Iris pigment epithelial cell (primary cell): ENCODE data around the gene KLK12.

Experiments used
- DNase-seq: peaks from one replicate; pipeline ENCODE4 v3.0.0-alpha.2; 2011; ENCODE audit warnings: low read depth

The KLK12 gene

GRCh38 chr19:51034704-51035103, at the start of gene KLK12:
KLK12 (minus strand) TSS chr19:51035002; CDS start chr19:51034621, 381 bp downstream.
- DNase-seq: no peak

GRCh38 chr19:51084505-51084904, 49.7 kb upstream of the KLK12 start:
- DNase-seq: no peak

- no peak for DNase-seq
Measured at GRCh38 chr19:51083783-51084182, 49.0 kb upstream of the KLK12 start.

- DNase-seq: no peak
Measured at GRCh38 chr19:51083181-51083580, 48.4 kb upstream of the KLK12 start.

GRCh38 chr19:51082611-51083010, 47.8 kb upstream of the KLK12 start, which contains the start of gene KLK14:
KLK14 (minus strand) TSS chr19:51082887; CDS start chr19:51082614, 273 bp downstream.
- no peak for DNase-seq

- no peak for DNase-seq
Measured at GRCh38 chr19:51081476-51081875, 46.7 kb upstream of the KLK12 start.

GRCh38 chr19:51079481-51080110, 44.8 kb upstream of the KLK12 start:
- no peak for DNase-seq

- DNase-seq: no peak
Measured at GRCh38 chr19:51078731-51079130, 43.9 kb upstream of the KLK12 start.

- DNase-seq: no peak
Measured at GRCh38 chr19:51078104-51078503, 43.3 kb upstream of the KLK12 start.

- DNase-seq: no peak
Measured at GRCh38 chr19:51076631-51077213, 41.9 kb upstream of the KLK12 start.

- DNase-seq: no peak
Measured at GRCh38 chr19:51075998-51076397, 41.2 kb upstream of the KLK12 start.

- no peak for DNase-seq
Measured at GRCh38 chr19:51071095-51071405, 36.2 kb upstream of the KLK12 start.

GRCh38 chr19:51070334-51071094, 35.7 kb upstream of the KLK12 start:
- DNase-seq: no peak

- DNase-seq: no peak
Measured at GRCh38 chr19:51066393-51067186, 31.8 kb upstream of the KLK12 start.

GRCh38 chr19:51065221-51065960, 30.6 kb upstream of the KLK12 start:
- no peak for DNase-seq

- DNase-seq: no peak
Measured at GRCh38 chr19:51064534-51065220, 29.9 kb upstream of the KLK12 start, which contains the start of gene KLK13. KLK13 (minus strand) TSS chr19:51065092; CDS start chr19:51065067, 25 bp downstream.

- no peak for DNase-seq
Measured at GRCh38 chr19:51063664-51064063, 28.9 kb upstream of the KLK12 start.

- no peak for DNase-seq
Measured at GRCh38 chr19:51060973-51061372, 26.2 kb upstream of the KLK12 start.

- DNase-seq: no peak
Measured at GRCh38 chr19:51060336-51060735, 25.5 kb upstream of the KLK12 start.

- DNase-seq: no peak
Measured at GRCh38 chr19:51059715-51060114, 24.9 kb upstream of the KLK12 start.

- no peak for DNase-seq
Measured at GRCh38 chr19:51055866-51056265, 21.1 kb upstream of the KLK12 start.
